Measurements from ENCODE around the gene FAM43B.
A peak's percentile ranks its signal among the peaks of the same experiment; 100 is the strongest.

FAM43B gene

GRCh38 chr1:20586953-20587660, 34.7 kb downstream of the FAM43B start:
- TF ChIP-seq TEAD4 (IDR thresholded peaks at IDR 0.05) (no peak), EP300 (IDR thresholded peaks at IDR 0.05; ENCODE audit: borderline replicate concordance) (no peak), RAD21 (IDR thresholded peaks at IDR 0.05; ENCODE audit: low read depth) (no peak), NFIC (IDR thresholded peaks at IDR 0.05) (no peak), CEBPB (IDR thresholded peaks at IDR 0.05) (no peak), REST (IDR thresholded peaks at IDR 0.05; ENCODE audit: low read depth) (no peak), EGR1 (IDR thresholded peaks at IDR 0.05) (no peak), FOXM1 (IDR thresholded peaks at IDR 0.05; ENCODE audit: borderline replicate concordance, low read depth) (no peak), YY1 (IDR thresholded peaks at IDR 0.05; ENCODE audit: low read depth) (no peak), TCF12 (IDR thresholded peaks at IDR 0.05; ENCODE audit: low read depth) (no peak), TAF1 (IDR thresholded peaks at IDR 0.05; ENCODE audit: low read depth) (no peak), CREB1 (IDR thresholded peaks at IDR 0.05; ENCODE audit: low read depth) (no peak), ZBTB7A (IDR thresholded peaks at IDR 0.05; ENCODE audit: low read depth) (no peak)
- TF ChIP-seq, protein P1, sequence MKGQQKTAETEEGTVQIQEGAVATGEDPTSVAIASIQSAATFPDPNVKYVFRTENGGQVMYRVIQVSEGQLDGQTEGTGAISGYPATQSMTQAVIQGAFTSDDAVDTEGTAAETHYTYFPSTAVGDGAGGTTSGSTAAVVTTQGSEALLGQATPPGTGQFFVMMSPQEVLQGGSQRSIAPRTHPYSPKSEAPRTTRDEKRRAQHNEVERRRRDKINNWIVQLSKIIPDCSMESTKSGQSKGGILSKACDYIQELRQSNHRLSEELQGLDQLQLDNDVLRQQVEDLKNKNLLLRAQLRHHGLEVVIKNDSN (IDR thresholded peaks at IDR 0.05), result no peak
- TF ChIP-seq, protein P2, sequence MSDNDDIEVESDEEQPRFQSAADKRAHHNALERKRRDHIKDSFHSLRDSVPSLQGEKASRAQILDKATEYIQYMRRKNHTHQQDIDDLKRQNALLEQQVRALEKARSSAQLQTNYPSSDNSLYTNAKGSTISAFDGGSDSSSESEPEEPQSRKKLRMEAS (IDR thresholded peaks at IDR 0.05), result no peak

GRCh38 chr1:20587661-20588053, 35.3 kb downstream of the FAM43B start:
- TF ChIP-seq ZBTB7A (IDR thresholded peaks at IDR 0.05; ENCODE audit: low read depth), result no peak
- TF ChIP-seq TEAD4 (IDR thresholded peaks at IDR 0.05), result no peak
- no peak for TF ChIP-seq REST (IDR thresholded peaks at IDR 0.05; ENCODE audit: low read depth)
- TF ChIP-seq NFIC (IDR thresholded peaks at IDR 0.05), result no peak
- no peak for TF ChIP-seq FOXM1 (IDR thresholded peaks at IDR 0.05; ENCODE audit: borderline replicate concordance, low read depth)
- TF ChIP-seq, protein P1 (IDR thresholded peaks at IDR 0.05), result no peak
- no peak for TF ChIP-seq EP300 (IDR thresholded peaks at IDR 0.05; ENCODE audit: borderline replicate concordance)
- TF ChIP-seq RAD21 (IDR thresholded peaks at IDR 0.05; ENCODE audit: low read depth), result no peak

GRCh38 chr1:20588634-20589225, 36.4 kb downstream of the FAM43B start, which contains the start of gene CDA:
CDA (plus strand) TSS chr1:20589097; CDS start chr1:20589130, 33 bp downstream.
- TF ChIP-seq ZBTB7A (IDR thresholded peaks at IDR 0.05; ENCODE audit: low read depth) (no peak), EP300 (IDR thresholded peaks at IDR 0.05; ENCODE audit: borderline replicate concordance) (no peak)

GRCh38 chr1:20589331-20590278, 37.2 kb downstream of the FAM43B start:
- peak; percentile 28; the same call in 1 of the 2 replicates for TF ChIP-seq EGR1 (IDR thresholded peaks at IDR 0.05)
- TF ChIP-seq CREB1 (IDR thresholded peaks at IDR 0.05; ENCODE audit: low read depth), result no peak
- peak; percentile 13; the same call in 1 of the 2 replicates for TF ChIP-seq ZBTB7A (IDR thresholded peaks at IDR 0.05; ENCODE audit: low read depth)
- TF ChIP-seq, protein P2 (IDR thresholded peaks at IDR 0.05), result no peak

- no peak for TF ChIP-seq CREB1 (IDR thresholded peaks at IDR 0.05; ENCODE audit: low read depth)
- TF ChIP-seq YY1 (IDR thresholded peaks at IDR 0.05; ENCODE audit: low read depth), result no peak
- TF ChIP-seq RAD21 (IDR thresholded peaks at IDR 0.05; ENCODE audit: low read depth), result no peak
- TF ChIP-seq TEAD4 (IDR thresholded peaks at IDR 0.05), result no peak
- no peak for TF ChIP-seq EP300 (IDR thresholded peaks at IDR 0.05; ENCODE audit: borderline replicate concordance)
- no peak for TF ChIP-seq TCF12 (IDR thresholded peaks at IDR 0.05; ENCODE audit: low read depth)
- TF ChIP-seq ZBTB7A (IDR thresholded peaks at IDR 0.05; ENCODE audit: low read depth), result no peak
- no peak for TF ChIP-seq NFIC (IDR thresholded peaks at IDR 0.05)
Observed at GRCh38 chr1:20590306-20590777, 38.0 kb downstream of the FAM43B start.
